LNCaP clone FGC (cell line): Measurements from ENCODE around the gene MED13L.

Source experiments
- DNase-seq: peaks from one replicate; pipeline ENCODE4 v3.0.0-alpha.2; 2011; ENCODE audit warnings: low read depth
- H3K4me3 ChIP-seq: 2 replicates; pipeline ENCODE4 v1.5.1; 2011; ENCODE audit warnings: mild to moderate bottlenecking, low read depth, low read length, control low read depth
- CTCF ChIP-seq: IDR thresholded peaks from 2 replicates; pipeline ENCODE4 v1.5.1; 2012; ENCODE audit warnings: mild to moderate bottlenecking; ENCODE audit not compliant: control insufficient read depth, insufficient read depth; ENCODE audit errors: extremely low read depth

The MED13L gene

GRCh38 chr12:116222358-116222757 is 55.1 kb downstream of the MED13L start:
- DNase-seq: peak; percentile 56
- TF ChIP-seq CTCF: no peak

GRCh38 chr12:116220756-116221155 is 56.7 kb downstream of the MED13L start:
- no peak for DNase-seq
- TF ChIP-seq CTCF: no peak
- no peak overlapping the region for H3K4me3 ChIP-seq

More at GRCh38 chr12:116222358-116222757, 55.1 kb downstream of the MED13L start:
- no peak overlapping the region for H3K4me3 ChIP-seq

DNA sequence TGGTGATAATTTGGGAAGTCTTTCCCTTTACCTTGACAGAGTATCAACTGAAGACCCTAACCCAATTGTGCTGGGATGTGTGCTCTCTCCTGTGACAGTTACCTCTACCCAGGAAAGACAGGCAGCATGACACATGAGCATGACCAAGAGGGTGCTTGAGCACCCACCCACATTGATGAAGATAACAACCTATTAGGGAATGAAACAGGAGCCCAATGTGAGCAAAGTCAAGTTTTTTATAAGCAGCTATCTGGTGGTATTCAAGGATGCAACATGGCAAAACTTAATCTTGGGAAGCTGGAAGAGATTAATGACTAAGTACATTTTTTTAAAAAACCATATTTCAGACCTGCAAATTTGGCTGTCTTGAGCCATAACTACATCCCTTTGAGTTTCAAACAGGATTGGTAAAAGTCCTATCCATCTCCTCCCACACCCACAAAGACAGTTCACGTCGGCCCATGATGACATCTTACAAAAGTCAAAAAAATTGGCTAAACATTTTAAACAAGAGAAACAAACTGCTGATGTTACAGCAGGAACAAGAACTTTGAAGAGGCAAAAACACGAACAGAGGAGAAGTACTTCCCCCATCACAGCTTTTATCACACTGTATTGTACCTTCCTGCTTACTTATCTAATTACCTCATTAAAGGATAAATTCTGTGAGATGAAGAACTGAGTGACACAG is 60.3 kb downstream of the MED13L start:
- no peak overlapping the region for H3K4me3 ChIP-seq
- no peak for DNase-seq
- TF ChIP-seq CTCF: no peak

DNA sequence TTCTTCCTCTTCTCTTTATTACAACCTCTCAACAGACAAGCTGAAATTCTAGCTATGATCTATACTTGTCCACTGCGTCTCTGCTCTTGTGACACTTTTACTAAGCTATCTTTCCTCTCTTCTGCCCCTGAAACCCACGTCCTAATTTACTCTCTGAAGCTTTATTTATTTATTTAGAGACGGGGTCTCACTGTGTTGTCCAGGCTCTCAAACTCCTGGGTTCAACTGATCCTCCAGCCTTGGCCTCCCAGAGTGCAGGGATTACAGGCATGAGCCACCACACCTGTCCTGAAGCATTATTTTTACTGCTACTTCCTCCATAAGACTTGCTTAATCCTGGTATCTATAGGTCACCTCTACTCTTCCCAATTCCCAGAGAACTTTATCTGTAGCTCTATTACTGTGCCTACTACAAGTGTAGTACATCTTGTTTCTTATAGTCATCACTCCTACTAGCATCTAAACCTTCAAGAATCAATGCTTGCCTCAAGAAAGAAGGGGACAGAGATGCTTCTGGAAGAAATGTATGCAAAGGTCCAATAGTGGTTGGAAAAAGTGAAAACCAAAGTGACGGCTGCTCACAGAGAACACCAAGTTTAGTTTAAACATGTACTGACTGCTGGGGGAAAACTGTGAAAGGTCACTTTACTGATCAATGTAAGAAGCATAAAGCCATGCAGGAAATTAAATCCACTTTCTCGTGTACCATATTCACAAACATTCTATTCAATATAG is 61.3 kb downstream of the MED13L start:
- no peak for DNase-seq
- no peak for TF ChIP-seq CTCF
- H3K4me3 ChIP-seq: no peak overlapping the region

DNA sequence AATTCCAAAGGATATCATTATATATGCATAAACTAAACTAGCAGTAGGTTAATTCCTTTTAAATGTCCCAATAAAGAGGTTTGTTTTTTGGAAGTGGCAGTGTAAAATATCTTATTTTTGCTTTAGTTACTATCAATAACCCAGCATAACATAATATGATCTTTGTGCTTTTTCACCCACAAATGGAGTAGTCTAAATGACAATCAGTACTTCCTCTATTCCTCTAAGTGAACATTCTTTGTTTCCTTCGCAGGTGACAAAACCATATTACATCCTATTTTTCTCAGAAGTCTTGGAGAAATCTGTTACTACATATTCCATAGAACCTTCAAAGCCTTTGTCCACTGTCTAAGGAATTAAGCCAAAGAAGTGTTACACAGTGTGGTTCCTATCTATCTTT is 62.5 kb downstream of the MED13L start:
- TF ChIP-seq CTCF: no peak
- H3K4me3 ChIP-seq: no peak overlapping the region
- no peak for DNase-seq

DNA sequence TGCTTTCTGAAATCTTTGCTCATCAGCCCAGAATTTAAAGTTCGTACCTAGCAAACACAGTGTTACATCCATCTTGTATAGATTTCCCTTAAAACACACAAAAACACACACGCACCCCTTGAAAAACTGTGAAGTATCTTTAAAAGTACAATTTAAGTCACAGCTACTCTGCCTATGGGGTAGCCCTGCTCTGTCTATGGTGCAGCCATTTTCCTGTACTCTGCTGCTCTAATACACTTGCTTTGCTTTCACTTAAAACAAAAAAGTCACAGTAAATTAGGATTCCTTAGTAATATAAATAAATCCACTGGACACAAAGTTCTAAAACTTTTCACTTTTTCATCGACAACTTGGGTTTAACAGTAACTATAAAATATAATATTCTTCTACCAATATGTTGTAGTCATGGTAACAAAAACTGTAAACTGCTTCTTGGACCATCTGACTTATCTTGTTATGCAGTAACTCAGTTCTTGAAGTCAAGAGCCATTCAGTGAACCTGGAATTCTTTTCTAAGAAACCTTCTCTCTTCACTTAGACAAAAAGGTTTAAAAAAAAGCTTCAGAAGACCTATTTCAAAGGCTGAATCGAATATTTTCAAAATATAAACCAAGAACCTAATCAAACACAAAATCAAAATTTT is 63.5 kb downstream of the MED13L start:
- no peak for DNase-seq

More for the DNA sequence above, 63.5 kb downstream of the MED13L start:
- TF ChIP-seq CTCF: no peak
- H3K4me3 ChIP-seq: no peak overlapping the region
